GM21723 (cell line): ENCODE results near the gene METTL3.
"Not testable (repeated sequence)": the region's sequence is repeated elsewhere in the genome, so short reads cannot be mapped to it uniquely, and the experiment has no call there.

Experiments used
- ATAC-seq: cut with Tn5 transposase; IDR thresholded peaks from one replicate; pipeline ENCODE4 v1.9.1; 2021; ENCODE audit warnings: mild to moderate bottlenecking, moderate library complexity; ENCODE audit not compliant: unreplicated experiment

Gene METTL3

DNA sequence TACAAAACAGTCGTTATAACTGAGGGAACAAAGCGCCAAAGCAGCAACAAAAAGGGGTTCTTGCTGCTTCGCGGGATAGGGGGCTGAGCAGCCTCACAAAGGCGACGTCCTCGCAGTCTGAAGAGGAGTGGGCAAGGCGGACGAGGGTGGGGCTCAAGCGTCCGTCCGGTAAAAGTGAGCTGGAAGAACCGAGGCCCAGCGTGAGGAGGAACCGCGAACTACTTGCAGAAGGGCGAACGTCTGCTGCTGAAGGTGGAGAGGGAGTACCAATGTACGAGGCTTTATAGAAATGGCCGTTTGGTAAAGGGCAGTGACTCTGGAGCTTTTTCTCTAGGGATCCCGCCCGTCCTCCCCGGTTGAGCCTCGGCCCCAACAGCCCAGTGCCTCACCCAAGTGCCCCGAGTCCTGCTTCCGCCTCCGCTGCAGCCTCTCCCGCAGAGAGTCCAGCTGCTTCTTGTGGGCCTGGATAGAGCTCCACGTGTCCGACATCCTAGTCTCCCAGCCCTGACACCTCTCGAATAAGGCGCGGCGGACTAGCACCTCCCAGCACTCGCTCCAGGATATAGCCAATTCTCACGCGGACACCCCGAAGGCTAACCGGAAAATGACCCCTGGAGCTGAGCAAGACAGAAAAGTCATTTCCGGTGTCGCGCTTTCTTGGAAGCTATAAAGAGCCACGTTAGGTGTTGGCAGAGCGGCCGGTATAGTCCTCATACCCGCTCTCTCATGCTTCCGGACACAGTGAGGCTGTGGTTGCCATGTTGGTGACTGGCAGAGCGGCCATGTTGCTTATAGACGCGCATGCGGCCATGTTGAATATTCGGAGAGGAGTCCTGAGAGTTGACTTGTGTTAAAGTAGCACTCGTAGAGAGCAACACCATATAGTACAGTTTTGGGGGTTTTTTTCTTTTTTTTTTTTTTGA is at the start of gene METTL3:
TSS of gene METTL3 (minus strand) at position 606 of the 923 bp plus-strand sequence. CDS start at position 489, 117 bp downstream.
- peak; percentile 98 for ATAC-seq

DNA sequence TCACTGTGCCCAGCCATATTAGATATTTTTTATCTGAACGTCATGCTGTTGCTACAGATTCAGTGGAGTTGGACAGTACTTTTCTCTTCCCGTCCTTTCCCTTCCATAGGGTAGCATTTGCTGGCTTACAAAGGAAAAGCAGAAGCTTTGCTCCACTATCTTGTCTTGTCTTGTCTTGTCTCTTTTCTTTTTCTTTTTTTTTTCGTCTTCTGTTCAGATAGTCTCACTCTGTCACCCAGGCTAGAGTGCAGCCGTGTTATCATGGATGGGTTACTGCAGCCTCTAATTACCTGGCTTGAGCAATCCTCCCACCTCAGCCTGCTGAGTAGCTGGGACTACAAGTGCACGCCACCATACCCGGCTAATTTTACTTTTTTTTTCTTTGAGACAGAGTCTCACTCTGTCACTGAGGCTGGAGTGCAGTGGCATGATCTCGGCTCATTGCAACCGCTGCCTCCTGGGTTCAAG is 47.6 kb upstream of the METTL3 start:
- ATAC-seq = no peak

DNA sequence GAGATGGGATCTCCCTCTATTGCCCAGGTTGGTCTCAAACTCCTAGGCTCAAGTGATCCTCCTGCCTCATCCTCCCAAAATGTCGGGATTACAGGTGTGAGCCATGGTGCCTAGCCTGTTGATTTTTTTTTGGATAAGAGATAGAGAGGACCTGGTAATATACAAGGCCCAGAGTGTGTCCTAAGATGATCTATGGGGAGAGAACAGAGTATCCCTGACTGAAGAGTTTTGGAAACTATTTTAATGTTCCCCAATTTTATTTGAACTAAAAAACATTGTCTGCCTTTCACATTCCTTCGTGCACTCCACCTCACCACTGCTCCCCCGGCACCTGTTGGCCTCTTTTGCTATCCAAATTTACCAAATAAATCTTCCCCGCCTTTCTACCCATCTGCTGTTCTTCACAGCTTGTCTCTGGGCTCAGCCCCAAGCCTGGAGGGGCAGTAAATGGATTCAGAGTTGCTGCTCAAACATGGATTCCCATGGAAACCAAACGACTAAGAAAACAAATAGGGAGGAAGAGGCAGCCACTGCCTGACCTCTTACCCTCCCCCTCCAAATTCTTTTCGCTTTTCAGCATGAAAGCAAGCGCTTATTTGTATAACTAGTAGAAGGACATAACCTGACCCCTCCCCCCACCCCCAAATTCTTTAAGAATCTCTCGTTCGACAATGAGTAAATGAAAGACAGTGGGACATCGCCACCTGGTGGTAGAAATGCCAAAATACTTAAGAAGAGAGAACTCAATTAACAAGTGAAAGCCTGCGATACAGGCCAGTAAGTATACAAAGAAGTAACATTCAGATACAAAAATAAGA is 46.2 kb upstream of the METTL3 start:
- ATAC-seq = peak; percentile 68

DNA sequence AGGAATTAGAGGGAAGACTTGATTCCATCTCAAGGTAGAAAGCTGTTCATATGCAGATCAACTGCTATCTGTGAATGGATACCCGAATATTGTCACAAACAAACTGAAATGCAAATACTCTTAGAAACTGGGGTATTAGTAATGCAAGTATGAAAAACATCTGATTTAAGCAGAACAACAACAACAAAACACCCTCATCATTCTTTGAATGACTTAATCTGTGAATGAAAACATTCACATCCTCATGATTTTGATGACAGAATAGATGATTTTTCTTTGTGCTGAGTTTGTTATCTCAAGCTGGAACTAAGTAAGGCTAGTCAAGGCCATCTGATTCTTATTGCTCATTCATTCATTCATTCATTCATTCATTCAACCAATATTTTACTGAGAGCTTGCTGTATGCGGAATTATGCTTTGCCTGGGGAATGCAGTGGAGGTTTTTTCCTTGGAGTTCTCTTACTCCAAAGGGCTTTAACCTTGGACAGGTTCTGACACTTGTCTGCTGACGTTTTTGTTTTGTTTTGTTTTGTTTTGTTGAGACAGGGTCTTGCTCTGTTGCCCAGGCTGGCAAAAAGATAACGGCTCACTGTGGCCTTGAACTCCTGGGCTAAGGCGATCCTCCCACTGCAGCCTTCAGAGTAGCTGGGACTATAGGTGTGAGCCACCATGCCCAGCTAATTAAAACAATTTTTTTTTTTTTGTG is 45.4 kb upstream of the METTL3 start:
- ATAC-seq = no peak

DNA sequence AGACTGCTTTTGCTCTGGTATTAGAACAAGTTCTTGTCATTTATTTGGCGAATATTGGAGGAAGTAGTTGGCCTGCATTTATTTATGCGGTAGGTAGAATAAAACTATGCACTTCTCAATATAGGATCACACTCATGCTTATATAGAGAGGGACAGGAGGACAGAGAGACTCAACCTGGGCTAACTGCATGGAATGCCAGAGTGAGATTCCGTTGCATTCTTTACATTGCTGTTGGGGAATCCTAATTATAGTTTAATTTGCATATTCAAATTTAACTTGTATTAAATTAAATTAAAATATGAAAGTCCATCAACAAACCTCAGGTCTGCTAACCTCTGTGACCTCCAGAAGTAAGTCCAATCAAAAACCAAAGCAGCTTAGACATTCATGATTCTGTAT is 42.1 kb upstream of the METTL3 start:
- no peak for ATAC-seq

DNA sequence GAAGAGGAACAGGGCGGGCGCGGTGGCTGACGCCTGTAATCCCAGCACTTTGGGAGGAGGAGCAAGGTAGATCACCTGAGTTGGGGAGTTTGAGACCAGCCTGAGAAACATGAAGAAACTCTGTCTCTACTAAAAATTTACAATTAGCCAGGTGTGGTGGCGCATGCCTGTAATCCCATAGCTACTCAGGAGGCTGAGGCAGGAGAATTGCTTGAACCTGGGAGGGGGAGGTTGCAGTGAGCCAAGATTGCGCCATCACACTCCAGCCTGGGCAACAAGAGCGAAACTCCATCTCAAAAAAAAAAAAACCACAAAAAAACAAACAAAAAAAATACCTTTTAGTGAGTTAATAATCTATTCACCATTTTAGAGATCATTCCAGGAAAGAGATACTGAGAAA is 33.4 kb upstream of the METTL3 start:
- not testable (repeated sequence) for ATAC-seq

DNA sequence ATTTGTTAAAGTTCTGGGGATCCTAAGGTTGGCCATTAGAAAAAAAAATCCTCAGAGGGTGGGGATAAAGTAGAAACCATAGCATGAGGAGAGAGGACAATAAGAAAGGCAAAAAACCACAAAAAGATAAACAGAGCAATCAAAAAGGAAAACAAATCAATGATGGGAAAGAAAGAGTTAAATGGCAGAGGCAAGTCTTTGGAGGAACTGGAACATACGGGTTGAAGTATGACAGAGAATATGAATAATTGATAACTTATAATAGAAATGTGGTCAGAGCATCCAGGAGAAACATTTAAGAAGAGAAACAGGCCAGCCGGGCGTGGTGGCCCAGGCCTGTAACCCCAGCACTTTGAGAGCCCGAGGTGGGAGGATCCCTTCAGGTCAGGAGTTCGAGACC is 32.8 kb upstream of the METTL3 start:
- no peak for ATAC-seq

DNA sequence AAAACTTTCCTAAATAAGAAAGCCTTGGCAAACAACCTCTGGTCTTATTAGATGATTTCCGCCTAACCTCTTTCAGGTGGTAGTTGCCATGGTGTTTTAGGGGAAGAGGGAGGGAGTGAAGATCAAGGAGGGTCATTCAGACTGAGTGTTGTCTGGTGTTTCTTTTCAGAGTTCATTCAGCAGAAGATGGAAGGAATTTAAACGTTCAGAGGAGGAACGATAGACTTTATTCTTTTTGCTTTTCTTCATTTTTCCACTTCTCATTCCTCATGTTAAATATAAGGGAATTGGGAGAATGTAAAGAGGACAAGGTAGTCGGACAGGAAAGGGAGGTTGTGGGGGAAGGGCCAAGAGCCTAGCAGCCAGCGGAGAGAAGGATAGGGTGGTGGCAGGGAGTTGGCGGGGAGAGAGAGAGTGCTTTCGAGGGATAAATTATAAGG is 32.4 kb upstream of the METTL3 start:
- ATAC-seq = no peak

DNA sequence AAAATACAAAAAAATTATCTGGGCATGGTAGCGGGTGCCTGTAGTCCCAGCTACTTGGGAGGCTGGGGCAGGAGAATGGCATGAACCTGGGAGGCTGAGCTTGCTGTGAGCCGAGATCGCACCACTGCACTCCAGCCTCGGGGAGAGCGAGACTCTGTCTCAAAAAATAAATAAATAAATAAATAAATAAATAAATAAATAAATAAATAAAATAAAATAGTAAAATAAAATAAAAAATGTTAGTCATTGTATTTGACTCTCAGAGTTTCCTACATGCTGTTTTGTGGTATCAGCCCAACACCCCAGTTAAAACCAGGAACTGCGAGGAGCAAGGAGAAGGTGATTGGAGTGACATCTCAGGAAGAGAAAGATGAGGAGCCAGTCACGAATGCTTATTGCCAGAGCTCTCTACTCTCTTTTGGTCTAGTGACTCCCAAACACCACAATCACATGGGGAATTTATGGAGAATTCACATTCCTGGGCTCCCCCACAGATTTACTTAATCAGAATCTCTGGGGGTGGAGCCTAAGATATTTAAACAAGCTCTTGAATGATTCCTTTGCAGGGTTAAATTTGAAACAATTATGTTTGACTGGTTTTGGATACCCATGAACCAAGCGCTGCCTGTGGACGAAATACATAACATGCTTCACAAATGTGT is 30.4 kb upstream of the METTL3 start:
- ATAC-seq = no peak

DNA sequence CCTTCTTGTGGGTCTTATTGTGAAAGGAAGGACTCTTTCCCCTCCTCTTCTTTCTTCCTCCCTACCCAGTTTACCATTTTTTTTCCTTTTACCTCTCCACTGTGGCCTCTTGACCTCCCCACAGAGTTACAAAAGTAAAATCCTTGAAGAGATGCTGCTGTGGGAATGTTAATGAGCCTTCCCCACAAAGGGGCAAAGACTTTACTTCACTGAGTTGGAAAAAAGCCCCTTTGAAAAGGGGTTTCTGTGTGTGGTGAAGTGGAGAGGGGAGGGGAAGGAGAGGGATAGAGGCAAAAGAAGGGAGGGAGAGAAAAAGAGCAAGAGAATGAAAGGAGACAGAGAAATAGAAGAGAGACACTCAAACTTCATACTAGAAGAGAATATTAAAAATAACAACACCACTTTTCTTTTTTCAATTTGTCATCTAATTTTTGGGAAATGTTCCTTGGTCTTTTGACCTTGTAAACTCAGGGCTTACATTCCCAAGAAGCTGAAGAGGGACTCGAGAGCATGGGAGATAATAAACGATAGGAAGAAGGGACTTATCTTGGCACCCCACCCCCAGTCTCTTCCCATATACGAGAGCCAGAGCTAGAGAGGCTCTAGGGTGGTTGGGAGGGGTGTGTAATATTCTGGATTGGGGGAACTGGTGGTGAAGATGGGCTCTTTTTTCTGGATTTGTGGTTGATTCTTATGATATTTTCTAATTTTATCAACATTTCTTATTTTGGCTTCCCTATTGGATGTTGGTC is 28.2 kb upstream of the METTL3 start:
- ATAC-seq = no peak

DNA sequence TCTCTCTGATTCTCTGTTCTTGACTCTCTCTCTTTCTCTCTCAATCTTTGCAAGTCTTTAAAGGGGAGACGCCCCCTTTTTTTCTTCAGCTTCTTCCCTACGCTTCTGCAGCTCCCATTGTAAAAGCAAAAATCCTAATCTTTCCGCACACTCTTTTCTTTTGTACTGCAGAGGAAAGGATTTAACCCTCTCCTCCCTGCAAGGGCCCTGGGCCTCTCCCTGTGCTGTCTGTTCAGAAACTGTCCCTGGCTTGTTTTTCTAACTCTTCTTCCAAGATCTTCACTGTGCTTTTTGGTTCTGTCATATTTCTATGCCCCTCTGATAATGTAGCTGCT is 25.9 kb upstream of the METTL3 start:
- ATAC-seq = no peak

DNA sequence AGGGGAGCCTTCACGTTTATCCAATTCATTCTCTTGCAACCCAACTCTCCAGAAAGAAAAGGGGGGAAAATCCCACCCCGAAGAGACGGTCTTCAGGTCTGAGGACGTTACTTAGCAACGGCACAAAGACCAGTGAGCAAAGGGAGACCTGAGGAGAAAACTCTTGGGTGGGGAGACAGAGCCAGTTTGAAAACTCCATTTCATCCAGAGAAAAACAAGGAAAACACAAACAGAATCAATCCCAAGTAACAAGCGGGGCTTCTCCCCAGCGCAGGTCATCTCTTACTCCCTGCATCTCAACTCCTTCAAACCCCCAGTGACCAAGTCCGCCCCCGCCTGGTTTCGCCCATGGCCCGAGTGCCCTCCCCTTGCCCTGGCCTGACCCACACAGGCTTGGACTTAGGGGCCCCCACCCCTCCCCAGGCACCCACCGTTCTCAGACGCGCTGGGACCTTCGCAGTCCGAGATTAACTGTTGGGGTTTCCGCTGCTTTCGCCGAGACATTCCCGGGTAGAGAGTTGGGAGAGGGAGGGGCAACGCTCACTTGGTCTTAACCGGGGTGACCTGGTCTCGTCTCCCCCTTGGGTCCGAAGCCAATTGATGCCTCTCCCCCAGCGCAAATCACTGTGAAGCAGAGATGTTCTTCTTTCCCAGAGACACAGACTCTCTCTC is 25.4 kb upstream of the METTL3 start:
- ATAC-seq = no peak

DNA sequence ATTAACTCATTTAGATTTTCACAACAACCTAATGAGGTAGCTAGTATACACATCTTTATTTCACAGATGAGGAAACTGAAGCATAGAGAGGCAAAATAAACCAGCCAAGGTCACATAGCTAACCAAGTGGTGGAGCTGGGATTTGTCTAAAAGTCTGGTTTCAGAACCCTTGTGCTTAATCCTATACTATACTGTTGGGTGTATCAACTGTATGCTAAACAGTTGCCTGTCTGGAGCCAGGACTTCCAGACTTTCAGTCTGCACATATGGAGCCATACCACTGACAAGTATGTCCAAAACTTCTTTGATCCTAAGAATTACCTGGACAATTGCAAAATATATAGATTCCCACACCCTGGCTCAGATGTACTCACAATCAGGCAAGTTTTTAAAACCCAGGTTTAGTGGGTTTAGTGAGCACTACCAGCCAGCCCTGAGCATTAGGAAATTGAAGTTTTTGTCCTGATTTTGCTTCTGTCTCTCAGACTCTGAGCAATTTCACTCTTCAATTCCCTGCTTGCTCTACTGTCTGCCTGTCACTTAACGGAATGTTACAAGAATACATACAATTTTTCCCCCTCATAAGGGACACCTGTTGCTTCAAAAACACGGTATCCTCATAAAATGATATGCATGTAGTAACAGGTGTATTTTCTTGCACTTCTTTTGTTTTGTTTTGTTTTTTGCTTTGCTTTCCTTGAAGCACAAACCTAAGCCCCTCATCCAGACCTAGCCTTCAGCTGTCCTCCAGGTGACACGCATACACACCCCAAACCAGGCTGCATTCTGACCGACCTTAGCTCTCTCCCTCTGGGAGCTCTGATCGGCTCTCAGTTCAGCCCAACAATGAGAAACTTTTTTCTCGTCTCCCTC is 24.6 kb upstream of the METTL3 start:
- no peak for ATAC-seq

DNA sequence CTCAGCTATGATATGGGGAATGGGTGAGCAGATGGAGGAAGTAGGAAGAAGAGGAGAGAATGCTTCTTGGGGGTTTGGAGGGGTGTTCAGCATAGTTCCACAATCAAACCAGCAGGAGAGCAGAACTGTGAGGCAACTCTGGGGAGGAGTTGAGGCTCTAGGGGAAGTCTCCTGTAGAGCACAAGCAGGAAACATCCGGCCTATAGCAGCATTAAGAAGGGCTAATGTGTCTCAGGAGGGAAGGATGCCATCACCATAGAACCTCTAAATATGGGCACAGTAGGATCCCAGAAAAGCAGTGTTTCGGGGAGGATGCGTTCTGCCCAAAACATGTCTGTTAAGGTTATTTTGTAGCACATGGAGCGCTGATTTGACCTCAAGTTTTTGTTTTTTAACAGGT is 23.4 kb upstream of the METTL3 start:
- ATAC-seq = no peak

DNA sequence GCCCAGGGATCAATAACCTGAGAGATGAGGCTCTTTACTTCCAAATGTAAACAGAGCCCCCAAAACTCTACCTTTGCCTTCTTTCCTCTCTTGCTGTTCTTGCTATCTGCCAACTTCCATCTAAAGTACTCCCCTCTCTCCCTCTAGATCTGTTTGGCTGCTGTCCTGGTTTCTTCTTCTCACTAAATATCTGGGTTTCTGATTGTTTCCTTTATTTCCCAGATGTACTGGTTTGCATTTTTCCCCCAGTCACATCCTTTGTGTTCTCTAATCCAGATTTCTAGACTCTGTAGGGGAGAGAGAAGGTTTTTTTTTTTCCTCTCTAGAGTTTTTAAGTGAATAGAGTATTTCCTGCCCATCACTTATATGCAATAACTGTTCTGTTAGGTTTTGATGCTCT is 22.2 kb upstream of the METTL3 start:
- no peak for ATAC-seq

DNA sequence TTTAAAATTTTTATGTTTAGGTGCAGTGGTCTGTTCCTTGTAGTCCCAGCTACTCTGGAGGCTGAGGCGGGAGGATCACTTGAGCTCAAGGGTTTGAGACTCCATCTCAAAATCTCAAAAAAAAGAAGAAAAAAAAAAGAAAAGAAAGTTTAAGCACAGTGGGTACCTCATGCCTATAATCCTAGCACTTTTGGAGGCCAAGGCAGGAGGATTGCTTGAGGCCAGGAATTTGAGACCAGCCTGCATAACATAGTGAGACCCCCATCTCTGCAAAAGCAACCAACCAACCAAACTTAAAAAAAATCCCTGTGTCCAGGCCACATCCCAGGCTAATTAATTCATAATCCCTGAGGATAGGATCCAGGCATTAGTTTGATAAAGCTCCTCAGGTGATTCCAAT is 18.4 kb upstream of the METTL3 start:
- ATAC-seq = no peak

DNA sequence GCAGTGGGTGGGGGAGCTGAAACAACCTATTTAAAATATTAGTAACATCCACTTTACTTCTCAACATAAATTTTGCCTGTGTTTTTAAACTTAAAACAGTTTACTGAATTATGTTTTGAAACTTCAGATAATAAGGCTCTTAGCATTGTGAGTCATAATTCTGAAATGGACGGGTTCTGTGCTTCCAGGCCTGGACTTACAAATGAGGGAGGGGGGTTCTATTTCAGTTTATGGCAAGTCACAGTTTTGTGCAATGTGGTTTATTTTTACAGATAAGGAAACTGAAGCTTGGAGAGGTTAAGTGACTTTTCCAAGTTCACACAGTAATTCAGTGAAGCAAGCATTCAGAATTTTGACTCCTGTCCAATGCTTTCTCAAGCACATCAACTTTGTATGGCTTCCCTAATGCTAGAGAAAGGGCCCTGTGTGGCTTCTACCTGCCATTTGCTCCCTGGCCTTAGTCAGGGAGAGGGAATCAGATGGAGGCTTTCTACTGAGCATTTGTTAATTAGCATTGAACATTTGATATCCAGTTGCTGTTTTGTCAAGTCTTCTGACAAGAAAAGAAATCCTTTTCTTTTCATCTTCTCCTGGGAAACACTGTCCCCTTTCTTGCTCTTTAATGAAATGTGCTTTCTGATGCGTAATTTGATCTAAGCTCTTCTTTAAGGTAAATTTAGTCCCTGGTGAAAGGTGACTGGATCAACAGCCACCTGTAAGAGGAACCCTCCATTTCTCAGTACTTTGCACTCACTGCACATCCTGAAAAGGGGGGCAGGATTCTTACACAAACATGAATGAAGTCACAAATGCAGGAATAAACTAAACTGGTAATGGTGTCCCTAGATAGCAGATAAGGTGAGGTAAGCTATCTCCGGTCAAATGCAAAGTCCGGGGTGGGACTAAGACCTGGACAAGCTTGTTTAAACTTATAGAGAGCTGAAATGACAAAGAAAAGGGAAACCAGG is 17.5 kb upstream of the METTL3 start:
- no peak for ATAC-seq
